Trophoblast cell (in vitro differentiated cells and primary cell): ENCODE measurements around the gene RNASE8.

Source experiments
- DNase-seq, 2 donors: peaks; one replicate each; pipeline ENCODE4 v3.0.0-alpha.2; 2016
- H2AFZ ChIP-seq: 2 replicates; pipeline ENCODE4 v1.6.1; 2013; ENCODE audit warnings: low read length, moderate library complexity, mild to moderate bottlenecking; ENCODE audit not compliant: insufficient read depth, poor library complexity
- H2AK5ac ChIP-seq: 2 replicates; pipeline ENCODE4 v1.6.1; 2013; ENCODE audit warnings: mild to moderate bottlenecking, low read length
- H2BK120ac ChIP-seq: 2 replicates; pipeline ENCODE4 v1.6.1; 2013; ENCODE audit warnings: low read length, mild to moderate bottlenecking, moderate library complexity; ENCODE audit not compliant: insufficient read depth, poor library complexity
- H2BK12ac ChIP-seq: 2 replicates; pipeline ENCODE4 v1.6.1; 2013; ENCODE audit warnings: mild to moderate bottlenecking, low read length, moderate library complexity
- H2BK5ac ChIP-seq: 2 replicates; pipeline ENCODE4 v1.6.1; 2013; ENCODE audit warnings: low read length, low read depth, moderate library complexity, mild to moderate bottlenecking; ENCODE audit not compliant: poor library complexity
- H3K14ac ChIP-seq: 2 replicates; pipeline ENCODE4 v1.6.1; 2013; ENCODE audit warnings: mild to moderate bottlenecking, low read length
- H3K18ac ChIP-seq: 2 replicates; pipeline ENCODE4 v1.6.1; 2013; ENCODE audit warnings: mild to moderate bottlenecking, low read length
- H3K23ac ChIP-seq: 2 replicates; pipeline ENCODE4 v1.6.1; 2013; ENCODE audit warnings: low read length
- H3K27ac ChIP-seq: 2 replicates; pipeline ENCODE4 v1.5.1; 2013; ENCODE audit warnings: low read depth, mild to moderate bottlenecking, inconsistent platforms, low read length, moderate library complexity
- H3K27me3 ChIP-seq: 2 replicates; pipeline ENCODE4 v1.6.1; 2013; ENCODE audit warnings: inconsistent platforms, mild to moderate bottlenecking, low read length, moderate library complexity; ENCODE audit not compliant: insufficient read depth
- H3K36me3 ChIP-seq, 2 experiments: 1 replicate in 1 of 2; 2 replicates in 1 of 2; pipeline ENCODE4 v1.6.1; 2013; ENCODE audit warnings: low read length in 2 of 2, mild to moderate bottlenecking in 2 of 2, moderate library complexity in 1 of 2; ENCODE audit not compliant: insufficient read depth in 2 of 2, control insufficient read depth in 1 of 2
- H3K4ac ChIP-seq: 2 replicates; pipeline ENCODE4 v1.6.1; 2013; ENCODE audit warnings: low read depth, mild to moderate bottlenecking, low read length, moderate library complexity
- H3K4me1 ChIP-seq, 2 experiments: 1 replicate in 1 of 2; 2 replicates in 1 of 2; pipeline ENCODE4 v1.6.1; 2013; ENCODE audit warnings: low read length in 2 of 2, mild to moderate bottlenecking in 2 of 2, moderate library complexity in 1 of 2; ENCODE audit not compliant: insufficient read depth in 2 of 2, control insufficient read depth in 1 of 2
- H3K4me2 ChIP-seq: 2 replicates; pipeline ENCODE4 v1.6.1; 2013; ENCODE audit warnings: inconsistent platforms, mild to moderate bottlenecking, low read length, moderate library complexity
- H3K4me3 ChIP-seq: 2 replicates; pipeline ENCODE4 v1.5.1; 2013; ENCODE audit warnings: mild to moderate bottlenecking, low read depth, low read length, inconsistent platforms
- H3K79me1 ChIP-seq: one replicate; pipeline ENCODE4 v1.6.1; 2013; ENCODE audit warnings: low read length
- H3K79me2 ChIP-seq: 2 replicates; pipeline ENCODE4 v1.6.1; 2013; ENCODE audit warnings: low read length, mild to moderate bottlenecking; ENCODE audit not compliant: control insufficient read depth, insufficient read depth, poor library complexity
- H3K9ac ChIP-seq: 2 replicates; pipeline ENCODE4 v1.6.1; 2013; ENCODE audit warnings: mild to moderate bottlenecking, low read length
- H3K9me3 ChIP-seq: 2 replicates; pipeline ENCODE4 v1.6.1; 2013; ENCODE audit warnings: low read depth, mild to moderate bottlenecking, control low read depth, inconsistent platforms, low read length; ENCODE audit not compliant: insufficient read depth
- H4K12ac ChIP-seq: 2 replicates; pipeline ENCODE4 v1.6.1; 2013; ENCODE audit warnings: low read depth, mild to moderate bottlenecking, low read length, moderate library complexity
- H4K8ac ChIP-seq: 2 replicates; pipeline ENCODE4 v1.6.1; 2013; ENCODE audit warnings: low read depth, mild to moderate bottlenecking, low read length, moderate library complexity
- H4K91ac ChIP-seq: one replicate; pipeline ENCODE4 v1.6.1; 2013; ENCODE audit warnings: low read depth, mild to moderate bottlenecking, low read length, moderate library complexity
- WGBS: extraction: QIAGEN DNeasy Blood & Tissue Kit; methylation state at CpG from one replicate; pipeline ENCODE4 v1.1.7; 2013; ENCODE audit warnings: missing lambda C conversion rate; ENCODE audit not compliant: insufficient read length, insufficient coverage; ENCODE audit errors: extremely low coverage; 5-methylcytosine and 5-hydroxymethylcytosine counted together

The RNASE8 gene

GRCh38 chr14:21060614-21061346 lies 3.2 kb downstream of the RNASE8 start:
- Histone ChIP-seq H3K4me3 (no peak overlapping the region), H2AFZ (no peak overlapping the region), H3K4ac (no peak overlapping the region), H3K79me2 (no peaks in the 10 kb centered on the region), H3K27ac (no peak overlapping the region), H2BK12ac (no peak overlapping the region), H4K91ac (no peak overlapping the region), H3K27me3 (no peaks in the 10 kb centered on the region), H3K4me2 (no peak overlapping the region), H3K18ac (no peak overlapping the region), H3K9ac (no peak overlapping the region), H2BK5ac (no peak overlapping the region), H3K9me3 (no peaks in the 10 kb centered on the region), H3K23ac (no peak overlapping the region), H3K14ac (no peak overlapping the region), H3K36me3 (no peaks in the 10 kb centered on the region), H4K8ac (no peak overlapping the region), H2BK120ac (no peak overlapping the region), H4K12ac (no peak overlapping the region), H2AK5ac (no peak overlapping the region), H3K4me1 (peaks cover 2 to 3% of the 10 kb centered on the region in 2 experiments), H3K79me1 (no peaks in the 10 kb centered on the region)
- WGBS: no CpG with 5 or more reads among the region's 13 CpGs
- DNase-seq: no peak

GRCh38 chr14:21061347-21061668 lies 3.7 kb downstream of the RNASE8 start:
- Histone ChIP-seq H3K23ac (no peak overlapping the region), H2BK5ac (no peak overlapping the region), H2BK120ac (no peak overlapping the region), H3K9ac (no peak overlapping the region), H3K18ac (no peak overlapping the region), H3K4me3 (no peak overlapping the region), H3K27me3 (no peaks in the 10 kb centered on the region), H3K9me3 (no peaks in the 10 kb centered on the region), H3K27ac (no peak overlapping the region), H4K91ac (no peak overlapping the region), H4K8ac (no peak overlapping the region), H2BK12ac (no peak overlapping the region), H3K4me1 (peaks cover 2 to 3% of the 10 kb centered on the region in 2 experiments), H2AFZ (no peak overlapping the region), H3K36me3 (no peaks in the 10 kb centered on the region), H3K14ac (no peak overlapping the region), H4K12ac (no peak overlapping the region), H3K79me2 (no peaks in the 10 kb centered on the region), H3K4ac (no peak overlapping the region), H2AK5ac (no peak overlapping the region), H3K79me1 (no peaks in the 10 kb centered on the region), H3K4me2 (no peak overlapping the region)
- WGBS: no CpG with 5 or more reads among the region's 3 CpGs
- DNase-seq: no peak

- no peak overlapping the region for H4K8ac ChIP-seq
- no peak overlapping the region for H3K23ac ChIP-seq
- H3K9ac ChIP-seq: no peak overlapping the region
- no peaks in the 10 kb centered on the region for H3K79me2 ChIP-seq
- no peak overlapping the region for H3K14ac ChIP-seq
- H2AK5ac ChIP-seq: no peak overlapping the region
- H3K9me3 ChIP-seq: no peaks in the 10 kb centered on the region
- no peak overlapping the region for H4K12ac ChIP-seq
- no peaks in the 10 kb centered on the region for H3K27me3 ChIP-seq
- no peak overlapping the region for H2BK5ac ChIP-seq
- no peak overlapping the region for H3K18ac ChIP-seq
- H3K27ac ChIP-seq: no peak overlapping the region
- peaks cover 2 to 3% of the 10 kb centered on the region in 2 experiments for H3K4me1 ChIP-seq
- no peaks in the 10 kb centered on the region for H3K36me3 ChIP-seq
- H3K4me3 ChIP-seq: no peak overlapping the region
- DNase-seq: no peak
- H2BK12ac ChIP-seq: no peak overlapping the region
- no peak overlapping the region for H2BK120ac ChIP-seq
- peak overlapping the region; percentile 38 for H3K4me2 ChIP-seq
- WGBS: no CpG with 5 or more reads among the region's 3 CpGs
- no peak overlapping the region for H3K4ac ChIP-seq
- H2AFZ ChIP-seq: no peak overlapping the region
- no peak overlapping the region for H4K91ac ChIP-seq
- H3K79me1 ChIP-seq: no peaks in the 10 kb centered on the region
Measured at GRCh38 chr14:21063479-21063878, 5.9 kb downstream of the RNASE8 start.

- H3K27me3 ChIP-seq: no peaks in the 10 kb centered on the region
- WGBS: no CpG with 5 or more reads among the region's 7 CpGs
- no peak overlapping the region for H4K8ac ChIP-seq
- H2AFZ ChIP-seq: no peak overlapping the region
- H3K36me3 ChIP-seq: no peaks in the 10 kb centered on the region
- DNase-seq: no peak
- H3K27ac ChIP-seq: no peak overlapping the region
- H2BK12ac ChIP-seq: no peak overlapping the region
- no peak overlapping the region for H3K14ac ChIP-seq
- peaks cover 12 to 16% of the 10 kb centered on the region in 2 experiments for H3K4me1 ChIP-seq
- no peak overlapping the region for H4K12ac ChIP-seq
- peaks cover 10% of the 10 kb centered on the region for H3K79me2 ChIP-seq
- no peak overlapping the region for H2BK120ac ChIP-seq
- no peak overlapping the region for H3K9ac ChIP-seq
- H3K4me3 ChIP-seq: no peak overlapping the region
- no peak overlapping the region for H3K23ac ChIP-seq
- no peak overlapping the region for H3K4me2 ChIP-seq
- H2AK5ac ChIP-seq: no peak overlapping the region
- H3K79me1 ChIP-seq: peaks cover 24% of the 10 kb centered on the region
- no peaks in the 10 kb centered on the region for H3K9me3 ChIP-seq
- no peak overlapping the region for H3K4ac ChIP-seq
- H4K91ac ChIP-seq: no peak overlapping the region
- H3K18ac ChIP-seq: no peak overlapping the region
- no peak overlapping the region for H2BK5ac ChIP-seq
Measured at GRCh38 chr14:21066882-21067502, 9.4 kb downstream of the RNASE8 start.
